HG03432 (cell line): ENCODE data around the gene SNU13.
"Not testable (repeated sequence)": the region's sequence is repeated elsewhere in the genome, so short reads cannot be mapped to it uniquely, and the experiment has no call there.

Experiments
- ATAC-seq: cut with Tn5 transposase; IDR thresholded peaks from one replicate; pipeline ENCODE4 v1.9.1; 2021; ENCODE audit warnings: mild to moderate bottlenecking, moderate library complexity; ENCODE audit not compliant: unreplicated experiment

The SNU13 gene

DNA sequence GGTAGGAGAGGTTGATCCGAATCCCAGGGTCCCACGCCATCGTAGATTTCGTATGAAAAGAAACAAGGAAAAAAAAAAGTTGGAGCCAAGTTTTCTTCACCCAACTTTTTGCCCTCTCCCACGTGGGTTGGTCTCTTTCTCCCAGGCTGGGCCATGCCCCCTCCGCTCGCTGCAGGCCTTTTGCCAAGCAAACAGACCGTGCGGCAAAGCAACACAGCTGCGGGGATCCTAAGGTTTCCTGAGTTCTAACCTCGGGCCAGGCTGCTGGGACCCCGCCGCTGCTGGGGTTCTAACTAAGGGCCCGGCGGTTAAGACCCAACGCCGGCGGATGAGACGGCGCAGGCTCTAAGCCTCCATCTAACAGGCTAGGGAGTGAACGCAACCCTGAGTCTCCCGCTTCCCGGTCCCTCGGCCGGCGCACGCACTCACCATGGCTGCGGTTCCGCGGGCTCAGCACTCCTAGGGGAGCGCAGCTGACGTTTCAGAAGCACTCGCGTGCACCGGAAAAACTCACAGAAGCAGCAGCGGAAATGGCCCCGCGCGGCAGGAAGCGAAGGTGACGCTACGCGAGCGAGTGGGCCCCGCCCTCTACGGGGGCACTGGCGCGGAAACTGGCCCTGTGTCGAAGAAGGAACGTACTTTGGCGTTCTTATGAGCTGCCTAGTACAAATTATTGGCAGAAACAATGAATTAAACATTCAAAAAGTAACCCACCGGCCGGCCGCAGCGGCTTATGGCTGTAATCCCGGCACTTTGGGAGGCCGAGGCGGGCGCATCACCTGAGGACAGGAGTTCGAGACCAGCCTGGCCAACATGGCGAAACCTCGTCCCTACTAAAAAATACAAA lies at the start of gene SNU13:
Gene SNU13 (minus strand): TSS at position 503 of the 847 bp plus-strand sequence. CDS start 71 bp downstream, at position 432.
- peak; percentile 89 for ATAC-seq

DNA sequence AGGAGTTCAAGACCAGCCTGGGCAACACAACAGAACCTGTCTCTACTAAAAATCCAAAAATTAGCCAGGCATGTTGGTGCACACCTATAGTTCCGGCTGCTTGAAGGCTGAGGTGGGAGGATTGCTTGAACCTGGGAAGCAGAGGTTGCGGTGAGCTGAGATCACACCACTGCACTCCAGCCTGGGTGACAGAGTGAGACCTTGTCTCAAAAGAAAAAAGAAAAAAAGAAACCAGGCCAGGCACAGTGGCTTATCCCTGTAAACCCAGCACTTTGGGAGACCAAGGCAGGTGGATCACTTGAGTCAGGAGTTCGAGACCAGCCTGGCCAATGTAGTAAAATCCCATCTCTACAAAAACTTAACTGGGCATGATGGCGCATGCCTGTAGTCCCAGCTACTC lies 44.6 kb upstream of the SNU13 start:
- not testable (repeated sequence) for ATAC-seq

DNA sequence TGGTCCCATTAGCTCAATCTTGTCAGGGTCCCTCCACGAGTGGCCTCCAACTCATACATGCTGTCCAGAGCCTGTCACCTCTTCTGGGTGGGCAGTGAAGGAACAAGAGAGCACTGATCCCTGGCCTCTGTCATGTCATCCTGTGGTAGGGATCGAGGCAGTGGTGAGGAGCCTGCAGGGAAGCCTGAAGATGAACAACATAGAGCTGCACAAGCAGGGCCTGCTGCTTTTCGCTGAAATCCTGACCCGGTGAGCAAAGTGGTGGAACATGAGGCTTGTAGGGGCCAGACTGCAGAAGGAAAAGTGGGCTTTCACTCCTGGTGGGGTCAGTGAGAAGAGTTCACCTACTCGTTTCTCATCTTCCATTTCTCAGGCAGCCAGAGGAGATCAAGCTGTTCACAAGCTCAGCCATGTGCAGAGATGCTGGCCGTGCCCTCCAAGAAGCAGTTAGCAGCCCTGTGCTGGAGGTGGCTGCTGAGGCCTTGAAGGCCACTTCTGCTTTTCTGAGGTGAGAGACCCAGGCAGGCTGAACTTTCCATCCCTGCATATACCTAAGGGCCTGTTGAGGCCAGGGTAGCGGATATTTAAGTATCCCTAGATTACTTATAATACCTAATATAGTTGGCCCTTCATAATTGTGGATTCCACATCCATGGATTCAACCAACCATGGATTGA lies 43.6 kb upstream of the SNU13 start:
- no peak for ATAC-seq

DNA sequence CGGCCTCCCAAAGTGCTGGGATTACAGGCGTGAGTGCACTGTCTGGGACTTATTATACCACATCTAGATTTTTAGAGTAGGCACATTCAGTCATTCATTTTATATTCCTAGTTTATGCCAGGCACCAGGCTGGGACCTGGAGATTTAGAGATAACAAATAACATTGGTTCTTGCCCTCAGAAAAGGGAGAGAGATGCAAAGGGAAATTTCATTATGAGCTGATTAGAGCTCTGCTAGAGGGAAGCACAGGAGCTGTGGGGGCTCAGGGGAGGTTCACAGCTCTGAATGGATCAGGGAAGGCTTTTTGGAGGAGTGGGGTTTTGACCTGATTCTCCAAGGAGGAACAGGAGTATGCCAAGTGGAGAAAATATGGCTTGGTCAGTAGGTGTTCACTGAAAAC lies 42.9 kb upstream of the SNU13 start:
- ATAC-seq, result no peak

DNA sequence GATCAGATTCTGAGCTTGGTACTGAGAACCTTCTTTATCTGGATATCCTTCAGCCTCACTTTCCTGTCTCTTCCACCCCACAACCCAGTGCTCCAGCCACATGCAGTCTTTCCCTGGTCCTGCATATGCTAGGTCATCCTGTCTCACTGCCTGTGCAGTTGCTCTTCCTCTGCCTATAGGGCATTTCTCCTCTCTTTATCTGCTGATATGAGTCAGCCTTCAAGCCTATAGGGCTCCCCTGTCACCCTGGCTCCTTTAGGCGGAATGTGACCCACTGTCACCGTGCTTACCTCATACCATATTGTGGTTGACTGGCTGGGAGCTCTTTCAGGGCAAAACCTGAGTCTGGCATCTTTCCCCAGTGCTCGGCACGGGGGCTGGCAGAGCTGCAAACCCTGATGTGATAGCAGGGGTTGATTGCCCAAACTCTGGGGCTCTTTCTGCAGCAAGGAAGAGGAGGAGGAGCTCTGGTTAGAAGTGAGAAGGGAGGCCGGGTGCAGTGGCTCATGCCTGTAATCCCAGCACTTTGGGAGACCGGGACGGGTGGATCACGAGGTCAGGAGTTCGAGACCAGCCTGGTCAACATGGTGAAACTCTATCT lies 36.9 kb upstream of the SNU13 start:
- no peak for ATAC-seq

DNA sequence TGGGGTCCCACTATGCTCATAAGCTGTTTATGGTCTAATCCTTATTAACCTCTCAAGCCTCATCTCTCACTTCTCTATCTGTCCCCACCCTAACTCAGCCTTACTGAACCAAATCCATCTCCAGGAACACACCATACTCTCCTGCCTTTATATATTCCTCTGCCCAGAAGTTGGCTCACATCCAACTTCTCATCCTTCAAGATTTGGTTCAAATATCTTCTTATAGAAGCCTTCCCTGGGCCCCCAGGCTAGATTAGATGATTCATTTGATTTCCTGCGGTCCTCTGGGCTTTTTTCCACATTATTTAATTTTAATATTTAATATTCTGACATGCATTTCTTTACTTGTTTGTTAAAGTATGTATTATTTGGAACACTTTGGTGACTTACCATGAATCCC lies 33.8 kb upstream of the SNU13 start:
- no peak for ATAC-seq

DNA sequence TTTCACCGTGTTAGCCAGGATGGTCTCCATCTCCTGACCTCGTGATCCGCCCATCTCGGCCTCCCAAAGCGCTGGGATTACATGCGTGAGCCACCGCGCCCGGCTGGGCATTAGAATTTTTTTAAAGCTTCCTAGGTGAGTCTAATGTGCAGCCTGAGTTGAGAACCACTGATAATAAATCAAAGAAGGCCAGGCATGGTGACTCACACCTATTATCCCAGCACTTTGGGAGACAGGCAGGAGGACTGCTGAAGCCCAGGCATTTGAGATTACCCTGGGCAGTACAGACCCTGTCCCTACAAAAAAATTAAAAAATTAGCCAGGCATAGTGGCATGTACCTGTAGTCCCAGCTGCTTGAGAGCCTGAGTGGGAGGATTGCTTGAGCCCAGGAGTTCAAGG lies 24.3 kb upstream of the SNU13 start:
- no peak for ATAC-seq

DNA sequence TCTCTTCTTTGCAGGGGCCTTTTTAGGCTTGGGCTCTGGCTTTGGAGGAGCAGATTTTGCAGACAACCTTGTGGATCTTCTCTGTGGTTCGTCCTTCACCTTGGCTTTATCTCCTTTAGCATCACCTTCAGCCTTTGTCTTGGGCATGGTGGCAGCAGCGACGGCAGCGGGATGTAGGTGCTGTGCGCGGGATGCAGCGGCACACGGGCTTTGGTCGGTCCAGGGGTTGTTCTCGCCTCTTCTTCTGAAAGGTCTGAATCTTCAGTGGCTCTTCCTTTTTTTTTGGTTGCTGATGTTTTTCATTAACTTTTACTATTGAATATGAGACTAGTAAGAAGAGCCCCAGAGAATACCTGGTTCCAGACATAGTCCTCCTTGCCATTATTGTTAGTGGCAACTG lies 20.7 kb upstream of the SNU13 start:
- ATAC-seq, result no peak

DNA sequence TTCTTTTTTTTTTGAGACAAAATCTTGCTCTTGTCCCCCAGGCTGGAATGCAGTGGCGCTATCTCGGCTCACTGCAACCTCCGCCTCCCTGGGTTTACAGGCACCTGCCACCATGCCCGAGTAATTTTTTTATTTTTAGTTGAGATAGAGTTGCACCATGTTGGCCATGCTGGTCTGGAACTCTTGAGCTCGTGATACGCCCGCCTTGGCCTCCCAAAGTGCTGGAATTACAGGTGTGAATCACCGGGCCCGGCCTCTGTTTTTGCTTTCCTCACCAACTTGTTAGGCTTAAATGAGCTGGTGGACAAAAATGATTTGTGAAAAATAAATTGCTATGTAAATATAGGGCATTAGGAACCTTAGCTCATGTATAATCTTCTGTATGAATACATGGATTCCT lies 14.1 kb upstream of the SNU13 start:
- ATAC-seq, result no peak

DNA sequence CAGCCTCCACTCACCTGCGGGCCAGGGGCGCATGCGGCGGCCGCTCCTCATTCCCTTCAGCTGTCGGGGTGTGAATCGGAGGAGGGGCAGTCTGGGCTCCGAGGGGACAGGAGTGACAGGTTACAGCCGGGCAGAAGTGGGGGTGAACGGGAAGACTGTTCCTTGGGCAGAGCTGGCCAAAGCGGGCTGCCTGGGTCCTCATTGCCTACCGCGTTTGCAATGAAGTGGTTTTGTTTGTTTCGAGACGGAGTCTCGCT lies 11.4 kb upstream of the SNU13 start:
- ATAC-seq, result no peak

DNA sequence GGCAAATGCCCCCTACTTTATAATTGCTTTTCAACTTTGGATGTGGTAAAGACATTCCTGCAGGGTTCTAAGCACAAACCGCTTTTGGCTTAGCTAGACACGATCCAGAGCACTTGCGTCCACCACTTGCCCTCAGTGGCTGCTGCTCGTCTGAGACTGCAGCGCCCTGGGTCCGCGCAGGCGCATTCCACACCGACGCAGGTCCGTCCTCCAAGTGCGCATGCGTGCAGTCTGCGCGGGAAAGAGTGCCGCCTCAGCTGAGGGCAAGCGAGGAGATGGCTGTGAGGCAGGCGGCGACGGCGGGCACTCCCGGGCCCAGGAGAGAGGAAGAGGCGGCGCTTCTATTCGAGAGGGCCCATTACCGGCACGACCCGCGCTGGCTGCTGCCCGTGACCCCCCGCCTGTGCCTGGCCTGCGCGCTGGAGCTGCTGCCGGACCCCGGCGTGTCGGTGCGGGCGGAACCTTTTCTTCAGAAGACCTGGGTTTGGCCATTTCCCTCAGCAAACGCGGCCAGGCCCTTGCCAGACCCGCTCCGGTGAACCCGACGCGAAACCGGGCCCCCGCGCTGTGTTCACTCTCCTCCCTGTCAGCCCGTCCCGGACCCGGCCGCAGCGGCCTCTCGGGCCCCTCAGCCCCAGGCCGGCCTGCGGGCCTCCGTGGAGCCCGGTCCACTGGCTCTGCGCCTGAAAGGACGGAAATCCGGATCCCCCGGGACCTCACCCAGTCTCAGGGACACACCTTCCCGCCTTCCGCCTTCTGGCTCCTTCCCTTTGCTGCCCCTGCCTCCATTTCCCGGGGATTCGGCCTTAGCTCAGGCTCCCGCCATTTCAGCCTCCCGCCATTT lies 10.8 kb upstream of the SNU13 start, which contains the start of gene MEI1:
Gene MEI1 (plus strand): TSS at position 240 of the 844 bp plus-strand sequence. CDS start 36 bp downstream, at position 276.
- ATAC-seq, result no peak

DNA sequence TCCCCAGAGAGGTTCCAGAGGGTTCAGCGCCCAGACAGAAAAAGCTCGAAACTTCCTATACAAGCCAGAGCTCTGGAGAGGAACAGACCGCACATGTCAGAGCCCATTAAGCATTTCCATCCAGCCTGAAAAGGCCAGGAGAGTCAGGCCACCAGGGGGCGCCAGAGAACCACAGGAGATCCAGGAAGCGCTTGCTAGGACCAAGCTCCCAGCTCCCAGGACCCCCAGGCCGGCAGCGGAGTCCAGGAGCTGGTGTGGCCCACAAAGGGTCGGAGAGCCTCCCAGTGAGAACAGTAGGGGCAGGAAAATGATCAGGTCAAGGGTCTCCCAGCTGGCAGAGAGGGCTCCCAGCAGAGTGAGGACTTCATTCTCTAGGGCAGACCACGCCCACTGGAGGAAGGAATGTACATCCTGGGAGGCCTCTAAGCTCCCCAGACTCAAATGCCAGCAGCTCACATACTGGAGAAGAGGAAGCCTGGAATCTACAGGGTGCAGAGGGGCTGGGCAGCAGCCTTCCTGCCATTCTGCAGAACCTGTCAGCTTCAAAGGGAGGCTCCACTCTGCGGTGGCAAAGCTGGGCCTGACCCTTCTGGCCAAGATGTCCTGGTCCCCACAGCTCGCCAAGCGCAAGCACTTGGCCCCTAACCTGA lies 8.6 kb upstream of the SNU13 start:
- peak; percentile 51 for ATAC-seq

DNA sequence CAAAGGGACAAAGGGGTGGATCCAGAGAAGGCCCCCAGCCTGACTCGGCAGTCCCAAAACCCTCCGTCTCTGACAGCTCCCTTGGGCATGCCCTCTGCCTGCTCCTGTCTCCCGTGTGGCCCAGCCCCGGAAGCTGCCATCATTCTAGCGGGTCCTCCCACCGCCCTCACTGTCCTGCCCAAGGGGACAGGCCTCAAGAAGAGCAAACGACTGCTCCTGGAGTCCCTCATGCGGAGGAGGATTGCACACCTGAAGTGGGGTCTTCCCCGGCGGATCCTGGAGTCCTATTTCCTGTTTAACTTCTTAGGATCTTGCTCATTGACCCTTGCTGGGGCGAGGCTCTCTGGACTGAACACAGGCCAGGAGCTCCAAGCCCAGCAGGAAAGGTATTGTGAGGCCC lies 8.0 kb upstream of the SNU13 start:
- ATAC-seq, result no peak

DNA sequence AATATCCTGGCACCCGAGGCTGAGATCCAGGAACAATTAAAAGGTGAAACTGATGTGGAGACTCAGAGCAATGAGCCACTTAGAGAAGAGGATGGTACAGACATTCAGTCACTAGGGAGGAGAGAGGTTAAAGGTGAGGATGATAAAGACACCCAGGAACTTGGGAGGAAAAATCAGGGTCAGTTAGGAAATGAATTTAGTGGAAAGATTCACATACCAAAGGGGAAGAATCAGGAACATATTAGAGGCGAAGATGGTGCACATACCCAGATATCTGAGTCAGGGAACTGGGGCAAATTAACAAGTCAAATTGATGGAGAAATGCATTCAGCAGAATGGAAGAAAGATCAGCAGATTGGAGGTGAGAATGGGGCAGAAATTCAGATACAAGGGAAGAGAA lies 6.5 kb upstream of the SNU13 start:
- no peak for ATAC-seq

DNA sequence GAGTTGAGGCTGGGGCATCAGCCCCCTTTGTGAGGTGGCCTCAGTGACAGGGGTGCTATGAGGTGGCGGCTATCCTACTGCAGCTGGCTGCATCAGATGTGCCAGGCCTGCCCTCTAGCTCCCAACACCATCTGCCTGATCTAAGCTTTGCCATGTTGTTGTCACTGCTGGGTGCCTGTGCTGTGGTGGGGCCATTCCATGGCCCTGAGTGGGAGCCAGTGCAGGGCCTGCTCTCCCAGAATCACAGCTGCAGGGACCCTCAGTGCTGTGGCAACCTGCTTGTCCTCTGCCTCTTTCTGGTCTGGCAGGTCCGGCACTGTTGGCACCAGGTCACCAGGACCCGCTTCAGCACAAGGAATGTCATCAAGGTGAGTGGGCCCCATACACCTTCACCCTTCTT lies 1.8 kb upstream of the SNU13 start:
- ATAC-seq, result no peak

DNA sequence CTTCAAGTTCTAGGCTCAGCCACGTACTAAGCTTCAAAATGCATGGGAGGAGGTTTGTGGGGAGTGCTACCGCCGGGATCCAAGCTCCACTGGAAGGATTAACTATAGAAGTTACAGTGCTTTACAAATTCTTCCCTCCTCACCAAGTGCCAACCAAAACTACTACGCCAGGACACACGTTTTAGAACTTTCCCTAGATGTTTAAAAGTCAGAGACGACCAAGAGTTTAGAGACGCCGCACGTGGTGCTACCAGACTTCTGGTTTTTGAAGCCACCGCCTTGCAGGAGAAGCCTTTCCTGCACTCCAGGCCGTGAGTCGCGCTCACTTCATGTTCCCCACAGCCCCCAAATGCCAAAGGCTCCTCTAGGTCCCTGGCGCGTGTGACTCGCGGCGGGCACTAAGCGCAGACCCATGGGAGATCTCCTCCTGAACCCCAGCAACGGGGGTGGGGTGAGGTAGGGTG lies 734 bp downstream of the SNU13 start:
- ATAC-seq, result peak; percentile 19

DNA sequence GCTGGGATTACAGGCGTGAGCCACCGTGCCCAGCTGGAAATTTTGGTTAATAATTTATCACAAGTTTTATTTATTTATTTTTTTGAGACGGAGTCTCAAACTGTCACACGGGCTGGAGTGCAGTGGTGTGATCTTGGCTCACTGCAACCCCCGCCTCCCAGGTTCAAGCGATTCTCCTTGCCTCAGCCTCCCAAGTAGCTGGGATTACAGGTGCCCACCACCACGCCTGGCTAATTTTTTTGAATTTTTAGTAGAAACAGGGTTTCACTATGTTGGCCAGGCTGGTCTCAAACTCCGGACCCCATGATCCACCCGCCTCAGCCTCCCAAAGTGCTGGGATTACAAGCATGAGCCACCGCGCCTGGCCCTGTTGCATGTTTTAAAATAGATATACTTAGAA lies 1.8 kb downstream of the SNU13 start:
- ATAC-seq, result not testable (repeated sequence)

DNA sequence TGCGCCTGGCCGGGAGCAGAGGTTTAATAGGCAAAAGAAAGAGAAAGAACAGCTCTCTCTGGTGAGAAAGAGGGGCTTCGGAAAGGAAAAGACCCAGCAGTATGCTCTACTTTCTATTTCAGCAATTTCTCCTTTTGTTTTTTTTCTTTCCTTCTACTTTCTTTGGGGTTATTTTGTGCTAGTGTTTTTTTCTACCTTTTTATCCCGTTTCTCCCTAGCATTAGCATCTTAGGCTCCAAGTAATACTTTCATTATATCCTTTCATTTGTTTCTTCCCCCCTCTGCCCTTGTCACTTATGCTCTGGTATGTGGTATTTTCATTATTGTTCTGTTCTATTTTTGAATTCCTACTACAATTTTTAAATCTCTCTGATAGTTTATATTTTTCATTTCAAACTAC lies 4.5 kb downstream of the SNU13 start:
- no peak for ATAC-seq

DNA sequence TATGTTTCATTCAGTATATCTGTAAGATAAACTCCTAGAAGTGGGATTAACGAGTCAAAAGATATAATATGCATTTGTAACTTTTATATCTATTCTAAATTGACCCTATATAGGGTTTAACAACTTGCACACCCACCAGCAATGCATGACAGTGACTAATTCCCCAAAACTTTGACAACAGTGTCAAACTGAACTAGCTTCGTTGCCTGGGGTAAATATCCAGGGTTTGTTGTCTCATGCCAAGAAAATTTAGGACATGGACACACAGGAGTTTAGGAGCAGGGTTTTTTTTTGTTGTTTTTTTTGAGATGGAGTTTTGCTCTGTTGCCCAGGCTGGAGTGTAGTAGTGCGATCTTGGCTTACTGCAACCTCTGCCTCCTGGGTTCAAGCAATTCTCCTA lies 5.1 kb downstream of the SNU13 start:
- ATAC-seq, result no peak

DNA sequence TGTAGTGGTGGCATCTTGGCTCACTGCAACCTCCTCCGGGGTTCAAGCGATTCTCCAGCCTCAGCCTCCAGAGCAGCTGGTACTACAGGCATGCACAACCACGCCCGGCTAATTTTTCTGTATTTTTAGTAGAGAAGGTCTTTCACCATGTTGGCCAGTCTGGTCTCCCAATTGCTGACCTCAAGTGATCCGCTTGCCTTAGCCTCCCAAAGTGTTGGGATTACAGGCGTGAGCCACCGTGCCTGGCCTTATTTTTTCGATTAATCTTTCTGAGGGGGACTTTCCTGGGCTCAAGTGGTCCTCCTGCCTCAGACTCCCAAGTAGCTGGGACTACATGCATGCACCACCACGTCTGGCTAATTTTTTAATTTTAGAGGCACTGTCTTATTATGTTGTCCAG lies 5.6 kb downstream of the SNU13 start:
- ATAC-seq, result no peak
